ENCODE data around the gene SLC45A2.

Gene SLC45A2

GRCh38 chr5:34017254-34017653 lies 32.8 kb upstream of the SLC45A2 start:
- Histone ChIP-seq H3K4me1 (ENCODE audit: insufficient read depth, low read length, severe bottlenecking) (no peaks in the 10 kb centered on the region), H3K79me2 (ENCODE audit: insufficient read depth, low read length) (no peaks in the 10 kb centered on the region), H3K27me3 (ENCODE audit: insufficient read depth, low read length) (no peaks in the 10 kb centered on the region), H3K4me3 (ENCODE audit: low read depth, low read length, poor library complexity, severe bottlenecking) (no peak overlapping the region), H3F3A (ENCODE audit: insufficient read depth, low read length) (no peaks in the 10 kb centered on the region), H3K27ac (ENCODE audit: low read depth, low read length, poor library complexity, severe bottlenecking) (no peak overlapping the region), H3K4me2 (ENCODE audit: low read length) (no peak overlapping the region), H4K20me1 (ENCODE audit: insufficient read depth, low read length) (no peaks in the 10 kb centered on the region), H3K9ac (ENCODE audit: low read length) (no peak overlapping the region), H3K9me3 (ENCODE audit: low read length) (no peaks in the 10 kb centered on the region), H3K36me3 (ENCODE audit: insufficient read depth, low read length) (no peaks in the 10 kb centered on the region), H2AFZ (ENCODE audit: low read length) (no peak overlapping the region), H3K9me2 (ENCODE audit: low read depth, low read length) (no peaks in the 10 kb centered on the region)
- no peak for TF ChIP-seq EZH2 (IDR thresholded peaks at IDR 0.05; ENCODE audit: borderline replicate concordance, low read length)
- TF ChIP-seq CTCF (IDR thresholded peaks at IDR 0.05; ENCODE audit: low read length), result no peak

GRCh38 chr5:34016750-34017149 lies 32.3 kb upstream of the SLC45A2 start:
- no peaks in the 10 kb centered on the region for H3K4me1 ChIP-seq (ENCODE audit: insufficient read depth, low read length, severe bottlenecking)
- no peaks in the 10 kb centered on the region for H3K36me3 ChIP-seq (ENCODE audit: insufficient read depth, low read length)
- no peak overlapping the region for H3K4me2 ChIP-seq (ENCODE audit: low read length)
- H3K9ac ChIP-seq (ENCODE audit: low read length), result no peak overlapping the region
- TF ChIP-seq CTCF (IDR thresholded peaks at IDR 0.05; ENCODE audit: low read length) (no peak), EZH2 (IDR thresholded peaks at IDR 0.05; ENCODE audit: borderline replicate concordance, low read length) (no peak)
- H3F3A ChIP-seq (ENCODE audit: insufficient read depth, low read length), result no peaks in the 10 kb centered on the region
- no peaks in the 10 kb centered on the region for H3K79me2 ChIP-seq (ENCODE audit: insufficient read depth, low read length)
- H3K9me3 ChIP-seq (ENCODE audit: low read length), result no peaks in the 10 kb centered on the region
- no peaks in the 10 kb centered on the region for H3K27me3 ChIP-seq (ENCODE audit: insufficient read depth, low read length)
- H3K9me2 ChIP-seq (ENCODE audit: low read depth, low read length), result no peaks in the 10 kb centered on the region
- no peaks in the 10 kb centered on the region for H4K20me1 ChIP-seq (ENCODE audit: insufficient read depth, low read length)
- no peak overlapping the region for H2AFZ ChIP-seq (ENCODE audit: low read length)
- no peak overlapping the region for H3K27ac ChIP-seq (ENCODE audit: low read depth, low read length, poor library complexity, severe bottlenecking)
- H3K4me3 ChIP-seq (ENCODE audit: low read depth, low read length, poor library complexity, severe bottlenecking), result no peak overlapping the region

GRCh38 chr5:34016222-34016621 lies 31.7 kb upstream of the SLC45A2 start:
- Histone ChIP-seq H3K4me3 (ENCODE audit: low read depth, low read length, poor library complexity, severe bottlenecking) (no peak overlapping the region), H3K9me2 (ENCODE audit: low read depth, low read length) (no peaks in the 10 kb centered on the region), H3K4me1 (ENCODE audit: insufficient read depth, low read length, severe bottlenecking) (no peaks in the 10 kb centered on the region), H3K79me2 (ENCODE audit: insufficient read depth, low read length) (no peaks in the 10 kb centered on the region), H3K27me3 (ENCODE audit: insufficient read depth, low read length) (no peaks in the 10 kb centered on the region), H3K9ac (ENCODE audit: low read length) (no peak overlapping the region), H3K4me2 (ENCODE audit: low read length) (no peak overlapping the region), H2AFZ (ENCODE audit: low read length) (no peak overlapping the region), H4K20me1 (ENCODE audit: insufficient read depth, low read length) (no peaks in the 10 kb centered on the region), H3K27ac (ENCODE audit: low read depth, low read length, poor library complexity, severe bottlenecking) (no peak overlapping the region), H3K36me3 (ENCODE audit: insufficient read depth, low read length) (no peaks in the 10 kb centered on the region), H3F3A (ENCODE audit: insufficient read depth, low read length) (no peaks in the 10 kb centered on the region), H3K9me3 (ENCODE audit: low read length) (no peaks in the 10 kb centered on the region)
- no peak for TF ChIP-seq EZH2 (IDR thresholded peaks at IDR 0.05; ENCODE audit: borderline replicate concordance, low read length)
- no peak for TF ChIP-seq CTCF (IDR thresholded peaks at IDR 0.05; ENCODE audit: low read length)

Data from OCI-LY1 (cell line).